Keratinocyte (primary cell): Measurements from ENCODE around the gene MYO16. TPM values are rescaled to one million over a fixed set of nuclear protein-coding genes. Genes with fewer than 3 reads are reported as not detected.
A peak's percentile ranks its signal among the peaks of the same experiment; 100 is the strongest.

ENCODE experiments used
- DNase-seq: peaks from one replicate; pipeline ENCODE4 v3.0.0-alpha.2; 2011; ENCODE audit warnings: low read depth, missing footprints, low spot score
- FAIRE-seq: peaks from 2 replicates; lab custom pipeline; 2011; peaks lifted over from hg19 to GRCh38; lab: Jason Lieb, UNC
- H2AFZ ChIP-seq: 2 replicates; pipeline ENCODE4 v1.6.0; 2012; ENCODE audit warnings: low read length, control low read depth, inconsistent platforms; ENCODE audit not compliant: control insufficient read depth
- H3K27ac ChIP-seq: 2 replicates; pipeline ENCODE4 v1.5.1; 2011; ENCODE audit warnings: low read length; ENCODE audit not compliant: control insufficient read depth, insufficient read depth
- H3K27me3 ChIP-seq: 3 replicates; pipeline ENCODE4 v1.6.0; 2011; ENCODE audit warnings: low read length; ENCODE audit not compliant: control insufficient read depth, insufficient read depth; ENCODE audit errors: extremely low read depth
- H3K36me3 ChIP-seq, 2 experiments: 2 replicates in 1 of 2; 3 replicates in 1 of 2; pipeline ENCODE4 v1.5.1; 2011; ENCODE audit warnings: low read length in 2 of 2, mild to moderate bottlenecking in 1 of 2; ENCODE audit not compliant: control insufficient read depth in 2 of 2, insufficient read depth in 2 of 2; ENCODE audit errors: extremely low read depth in 1 of 2
- H3K4me1 ChIP-seq: 3 replicates; pipeline ENCODE4 v1.5.1; 2011; ENCODE audit warnings: low read length; ENCODE audit not compliant: control insufficient read depth, insufficient read depth; ENCODE audit errors: extremely low read depth
- H3K4me2 ChIP-seq: 3 replicates; pipeline ENCODE4 v1.6.0; 2011; ENCODE audit warnings: low read depth, low read length; ENCODE audit not compliant: control insufficient read depth, insufficient read depth; ENCODE audit errors: extremely low read depth
- H3K4me3 ChIP-seq, 3 experiments: fragments of 200-600 bp in 1 of 3; sonication (generic) in 1 of 3; 2 replicates in 2 of 3; 3 replicates in 1 of 3; pipeline ENCODE4 v1.5.1; 2011 to 2016; ENCODE audit warnings: low read length in 3 of 3, mild to moderate bottlenecking in 3 of 3, control low read depth in 2 of 3, inconsistent platforms in 1 of 3, low read depth in 1 of 3, mixed read lengths in 1 of 3, mixed run types in 1 of 3, moderate library complexity in 1 of 3; ENCODE audit not compliant: control insufficient read depth in 2 of 3, insufficient read depth in 2 of 3; ENCODE audit errors: extremely low read depth in 1 of 3
- H3K79me2 ChIP-seq: 2 replicates; pipeline ENCODE4 v1.6.0; 2012; ENCODE audit warnings: low read length; ENCODE audit not compliant: control insufficient read depth, insufficient read depth
- H3K9ac ChIP-seq: 3 replicates; pipeline ENCODE4 v1.6.0; 2011; ENCODE audit warnings: low read length; ENCODE audit not compliant: control insufficient read depth, insufficient read depth; ENCODE audit errors: extremely low read depth
- H3K9me1 ChIP-seq: 3 replicates; pipeline ENCODE4 v1.6.0; 2011; ENCODE audit warnings: low read length; ENCODE audit not compliant: control insufficient read depth, insufficient read depth; ENCODE audit errors: extremely low read depth
- H3K9me3 ChIP-seq: 2 replicates; pipeline ENCODE4 v1.5.1; 2012; ENCODE audit warnings: low read depth, low read length; ENCODE audit not compliant: control insufficient read depth
- H4K20me1 ChIP-seq: 3 replicates; pipeline ENCODE4 v1.6.0; 2011; ENCODE audit warnings: low read length; ENCODE audit not compliant: control insufficient read depth, insufficient read depth; ENCODE audit errors: extremely low read depth
- EZH2 ChIP-seq: IDR thresholded peaks from one replicate; pipeline ENCODE4 v1.6.1; 2012; ENCODE audit warnings: inconsistent platforms, mild to moderate bottlenecking, low read length, moderate library complexity
- dilution Hi-C: fragments of 300-500 bp; cut with MboI; formaldehyde crosslinking; loops from one replicate; pipeline ENCODE4 v1.7.0; 2020; ENCODE audit warnings: low sequenced_read_pairs; ENCODE audit not compliant: extremely low pct_ligation_motif_present
- polyA plus RNA-seq, 5 experiments: library from polyadenylated mRNA; depleted of rRNA in 3 of 5; stranded (reverse) in 3 of 5; stranded (forward) in 1 of 5; unstranded in 1 of 5; fragments of >200 nt; gene quantifications; 1 replicate in 1 of 5; 2 replicates in 3 of 5; 3 replicates in 1 of 5; pipeline versions ENCODE4 v1.2.1 to v1.2.3, GENCODE V29; 2011 to 2012; ENCODE audit warnings: missing spikeins in 2 of 5, low read depth in 1 of 5, low replicate concordance in 1 of 5
- TF ChIP-seq, protein P1 (sequence below), 3 experiments: IDR thresholded peaks in 1 of 3; conservative IDR thresholded peaks in 1 of 3; optimal IDR thresholded peaks in 1 of 3; 2 replicates in 2 of 3; 3 replicates in 1 of 3; pipeline versions ENCODE3 to v1.5.1; 2011; ENCODE audit warnings: low read length in 3 of 3, mild to moderate bottlenecking in 3 of 3, moderate library complexity in 2 of 3, control low read depth in 1 of 3, inconsistent platforms in 1 of 3; ENCODE audit not compliant: insufficient read depth in 2 of 3; ENCODE audit errors: extremely low read depth in 1 of 3

MYO16 gene
- polyA plus RNA-seq, 1 donor (not counting 4 experiments of a cell fraction or from before 2014, with no cell fraction given): 0.08 TPM

GRCh38 chr13:109087916-109088623, 458.7 kb downstream of the MYO16 start:
- TF ChIP-seq, protein P1, sequence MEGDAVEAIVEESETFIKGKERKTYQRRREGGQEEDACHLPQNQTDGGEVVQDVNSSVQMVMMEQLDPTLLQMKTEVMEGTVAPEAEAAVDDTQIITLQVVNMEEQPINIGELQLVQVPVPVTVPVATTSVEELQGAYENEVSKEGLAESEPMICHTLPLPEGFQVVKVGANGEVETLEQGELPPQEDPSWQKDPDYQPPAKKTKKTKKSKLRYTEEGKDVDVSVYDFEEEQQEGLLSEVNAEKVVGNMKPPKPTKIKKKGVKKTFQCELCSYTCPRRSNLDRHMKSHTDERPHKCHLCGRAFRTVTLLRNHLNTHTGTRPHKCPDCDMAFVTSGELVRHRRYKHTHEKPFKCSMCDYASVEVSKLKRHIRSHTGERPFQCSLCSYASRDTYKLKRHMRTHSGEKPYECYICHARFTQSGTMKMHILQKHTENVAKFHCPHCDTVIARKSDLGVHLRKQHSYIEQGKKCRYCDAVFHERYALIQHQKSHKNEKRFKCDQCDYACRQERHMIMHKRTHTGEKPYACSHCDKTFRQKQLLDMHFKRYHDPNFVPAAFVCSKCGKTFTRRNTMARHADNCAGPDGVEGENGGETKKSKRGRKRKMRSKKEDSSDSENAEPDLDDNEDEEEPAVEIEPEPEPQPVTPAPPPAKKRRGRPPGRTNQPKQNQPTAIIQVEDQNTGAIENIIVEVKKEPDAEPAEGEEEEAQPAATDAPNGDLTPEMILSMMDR (optimal IDR thresholded peaks at IDR 0.05 in 1 of 3, IDR thresholded peaks at IDR 0.05 in 1 of 3, conservative IDR thresholded peaks at IDR 0.05 in 1 of 3; ENCODE audit: extremely low read depth in 1 of 3, insufficient read depth in 2 of 3, low read length in 3 of 3): no peak
- TF ChIP-seq EZH2: no peak
- DNase-seq: no peak
- Histone ChIP-seq H3K4me2 (peak overlapping the region; percentile 33), H4K20me1 (no peaks in the 10 kb centered on the region), H3K9ac (no peak overlapping the region), H2AFZ (peak overlapping the region; percentile 78), H3K27ac (no peak overlapping the region), H3K9me1 (no peaks in the 10 kb centered on the region), H3K36me3 (no peaks in the 10 kb centered on the region), H3K79me2 (no peaks in the 10 kb centered on the region), H3K9me3 (no peaks in the 10 kb centered on the region), H3K4me3 (no peak overlapping the region), H3K27me3 (peaks cover 10% of the 10 kb centered on the region), H3K4me1 (no peaks in the 10 kb centered on the region)
- FAIRE-seq: peak; percentile 60
- dilution Hi-C loops: no loop called here

DNA sequence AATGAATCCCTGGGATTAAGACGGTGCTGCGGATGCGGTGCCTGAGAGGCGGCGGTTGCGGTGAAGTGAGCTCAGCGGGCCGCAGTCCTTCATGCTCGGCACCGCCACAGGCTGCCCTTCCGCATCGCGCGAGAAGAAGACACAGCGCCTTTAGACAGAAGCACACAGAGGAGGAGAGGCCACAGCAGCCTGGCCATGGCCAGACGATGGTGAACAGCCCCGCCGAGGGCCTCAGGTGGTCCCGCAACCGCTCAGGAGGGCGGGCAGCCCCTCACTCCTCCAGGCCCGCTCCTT, 459.2 kb downstream of the MYO16 start:
- dilution Hi-C loops: no loop called here
- FAIRE-seq: no peak
- no peak for TF ChIP-seq EZH2
- TF ChIP-seq, protein P1 (optimal IDR thresholded peaks at IDR 0.05 in 1 of 3, IDR thresholded peaks at IDR 0.05 in 1 of 3, conservative IDR thresholded peaks at IDR 0.05 in 1 of 3; ENCODE audit: extremely low read depth in 1 of 3, insufficient read depth in 2 of 3, low read length in 3 of 3): no peak
- Histone ChIP-seq H4K20me1 (no peaks in the 10 kb centered on the region), H3K9me1 (no peaks in the 10 kb centered on the region), H3K27me3 (peaks cover 10% of the 10 kb centered on the region), H3K79me2 (no peaks in the 10 kb centered on the region), H3K9me3 (no peaks in the 10 kb centered on the region), H3K4me3 (no peak overlapping the region), H3K4me2 (peak overlapping the region; percentile 33), H3K36me3 (no peaks in the 10 kb centered on the region), H2AFZ (no peak overlapping the region), H3K4me1 (no peaks in the 10 kb centered on the region), H3K9ac (no peak overlapping the region), H3K27ac (no peak overlapping the region)
- no peak for DNase-seq
